IMR-90 (cell line): Measurements from ENCODE around the gene DCHS1. TPM values are rescaled to one million over a fixed set of nuclear protein-coding genes. Genes with fewer than 3 reads are reported as not detected.

Experiments used
- BHLHE40 ChIP-seq: fragments of 150-350 bp; IDR thresholded peaks from 2 replicates; pipeline ENCODE4 v1.6.1; 2016; ENCODE audit warnings: mild to moderate bottlenecking, low read depth, low read length
- CEBPB ChIP-seq: IDR thresholded peaks from 2 replicates; pipeline ENCODE4 v1.6.1; 2012; ENCODE audit warnings: low read depth, low read length, improper control_type of control experiment
- CHD1 ChIP-seq: IDR thresholded peaks from 2 replicates; pipeline ENCODE4 v1.6.1; 2012; ENCODE audit warnings: low read depth, low read length, improper control_type of control experiment
- ELK1 ChIP-seq: fragments of 150-350 bp; IDR thresholded peaks from 2 replicates; pipeline ENCODE4 v1.6.1; 2016; ENCODE audit warnings: low read depth, mild to moderate bottlenecking, low read length, moderate library complexity, borderline replicate concordance
- NFE2L2 ChIP-seq: fragments of 150-350 bp; IDR thresholded peaks from 2 replicates; pipeline ENCODE4 v1.6.1; 2016; ENCODE audit warnings: low read depth, mild to moderate bottlenecking, low read length
- RAD21 ChIP-seq: IDR thresholded peaks from 2 replicates; pipeline ENCODE4 v1.6.1; 2012; ENCODE audit warnings: low read length, improper control_type of control experiment
- polyA plus RNA-seq, 3 experiments: library from polyadenylated mRNA; depleted of rRNA; stranded (reverse); fragments of >200 nt; gene quantifications; 2 replicates each; pipeline ENCODE4 v1.2.3, GENCODE V29; 2012; ENCODE audit warnings: low replicate concordance in 1 of 3
- total RNA-seq: library from RNA; depleted of rRNA; stranded (reverse); fragments of >200 nt; gene quantifications from 2 replicates; pipeline ENCODE4 v1.2.3, GENCODE V29; 2012

The DCHS1 gene
- total and polyA plus RNA-seq, 2 of the 4 experiments (the other 2 are of a cell fraction), result 1.4 to 3.3 TPM

- TF ChIP-seq ELK1 (no peak), CHD1 (no peak), CEBPB (no peak), BHLHE40 (no peak), RAD21 (no peak), NFE2L2 (no peak)
These were observed 33.1 kb downstream of the DCHS1 start (continued) for GRCh38 chr11:6622261-6623171.
